HepG2 (cell line): ENCODE results near the gene RASA3. TPM values are rescaled to one million over a fixed set of nuclear protein-coding genes. Genes with fewer than 3 reads are reported as not detected.

Experiments used
- ATAC-seq: fragments of 200-7000 bp; cut with Tn5 transposase; 3 replicates; pipeline ENCODE4 v1.9.1; 2020; ENCODE audit warnings: mild to moderate bottlenecking, moderate library complexity
- BruUV-seq: library from RNA; stranded (reverse); fragments of 400-500 nt; replicated peaks from 2 replicates; lab custom pipeline; 2021; lab: Mats Ljungman, UMichigan
- CTCF ChIA-PET: fragments of 300-600 bp; formaldehyde crosslinking; extraction: SDS; loops from one replicate; lab custom pipeline; 2021; ENCODE audit warnings: low total read pairs, inconsistent platforms, low intra/inter-chr PET ratio; lab: Yijun Ruan, JAX
- POLR2A ChIA-PET: fragments of 350-600 bp; sonication (Branson Sonifier 250); formaldehyde crosslinking; loops from one replicate; lab custom pipeline; 2020; ENCODE audit warnings: antibody characterized with exemption, inconsistent platforms; lab: Yijun Ruan, JAX
- DNase-seq: peaks from one replicate; pipeline ENCODE4 v3.0.0-alpha.2; 2015; ENCODE audit warnings: low spot score
- FAIRE-seq: peaks from 3 replicates; lab custom pipeline; 2011; peaks lifted over from hg19 to GRCh38; lab: Jason Lieb, UNC
- H2AFZ ChIP-seq: one replicate; pipeline ENCODE4 v1.6.1; 2011; ENCODE audit warnings: low read length, inconsistent platforms
- H3K27ac ChIP-seq: fragments of 300-600 bp; 3 replicates; pipeline ENCODE4 v1.8.0; 2011; ENCODE audit warnings: mixed run types, mild to moderate bottlenecking, mixed read lengths, low read length, inconsistent platforms; ENCODE audit not compliant: insufficient read depth; ENCODE audit errors: extremely low read length
- H3K27me3 ChIP-seq, 2 experiments: fragments of 200-600 bp in 1 of 2; 2 replicates in 1 of 2; 3 replicates in 1 of 2; pipeline versions ENCODE4 v1.6.0 to v1.8.0; 2011; ENCODE audit warnings: low read length in 2 of 2, mild to moderate bottlenecking in 2 of 2, moderate library complexity in 2 of 2, inconsistent platforms in 1 of 2; ENCODE audit not compliant: insufficient read depth in 2 of 2, control insufficient read depth in 1 of 2
- H3K36me3 ChIP-seq, 2 experiments: fragments of 200-600 bp in 1 of 2; replicated peaks in 1 of 2; 2 replicates in 1 of 2; 3 replicates in 1 of 2; pipeline versions ENCODE4 v1.5.1 to v1.8.0; 2011; ENCODE audit warnings: low read length in 2 of 2, inconsistent platforms in 1 of 2; ENCODE audit not compliant: insufficient read depth in 2 of 2, control insufficient read depth in 1 of 2
- H3K4me1 ChIP-seq: 2 replicates; pipeline ENCODE4 v1.5.1; 2012; ENCODE audit warnings: low read length, inconsistent platforms; ENCODE audit not compliant: insufficient read depth
- H3K4me2 ChIP-seq: 2 replicates; pipeline ENCODE4 v1.6.0; 2011; ENCODE audit warnings: low read depth, low read length, inconsistent platforms
- H3K4me3 ChIP-seq, 3 experiments: fragments of 200-600 bp in 1 of 3; sonication (generic), shearing (Covaris generic) in 1 of 3; replicated peaks in 1 of 3; 2 replicates each; pipeline ENCODE4 v1.5.1; 2011 to 2016; ENCODE audit warnings: low read length in 3 of 3, inconsistent platforms in 2 of 3, low read depth in 2 of 3, mild to moderate bottlenecking in 2 of 3, control low read depth in 1 of 3, mixed read lengths in 1 of 3; ENCODE audit not compliant: insufficient read depth in 1 of 3
- H3K79me2 ChIP-seq: one replicate; pipeline ENCODE4 v1.6.1; 2011; ENCODE audit warnings: low read length, inconsistent platforms; ENCODE audit not compliant: insufficient read depth
- H3K9ac ChIP-seq: 2 replicates; pipeline ENCODE4 v1.6.0; 2011; ENCODE audit warnings: mild to moderate bottlenecking, low read depth, low read length, inconsistent platforms; ENCODE audit not compliant: insufficient read depth
- H3K9me3 ChIP-seq: 2 replicates; pipeline ENCODE4 v1.5.1; 2012; ENCODE audit warnings: mild to moderate bottlenecking, low read length
- H4K20me1 ChIP-seq: 2 replicates; pipeline ENCODE4 v1.6.0; 2011; ENCODE audit warnings: inconsistent platforms, mild to moderate bottlenecking, low read length, moderate library complexity; ENCODE audit not compliant: insufficient read depth
- GZF1 ChIP-seq: sonication (generic); formaldehyde crosslinking; IDR thresholded peaks from 2 replicates; pipeline ENCODE4 v1.5.1; 2020; ENCODE audit warnings: mild to moderate bottlenecking, missing genetic modification reagents
- SCMH1 ChIP-seq: sonication (generic); formaldehyde crosslinking; IDR thresholded peaks from 2 replicates; pipeline ENCODE4 v1.9.0; 2021; ENCODE audit warnings: missing genetic modification reagents, mild to moderate bottlenecking, borderline replicate concordance
- THYN1 ChIP-seq: sonication (generic); formaldehyde crosslinking; IDR thresholded peaks from 2 replicates; pipeline ENCODE4 v1.8.1; 2023; ENCODE audit warnings: low read depth, mild to moderate bottlenecking, moderate library complexity, missing genetic modification reagents, borderline replicate concordance
- XRCC5 ChIP-seq: fragments of 200-400 bp; formaldehyde crosslinking; optimal IDR thresholded peaks from 2 replicates; pipeline ENCODE3; 2017; ENCODE audit warnings: mild to moderate bottlenecking, low read length
- ZNF282 ChIP-seq: fragments of 450-650 bp; IDR thresholded peaks from 2 replicates; pipeline ENCODE4 v1.6.1; 2018; ENCODE audit not compliant: partially characterized antibody
- WGBS: methylation state at CpG from one replicate; pipeline ENCODE4 v1.1.6; 2017; ENCODE audit warnings: low lambda C conversion rate; 5-methylcytosine and 5-hydroxymethylcytosine counted together
- in situ Hi-C: cut with HindIII; loops from 2 replicates; pipeline ENCODE4 v1.10.0; 2017; ENCODE audit warnings: low pct_unique_long_range_greater_than_20kb; ENCODE audit not compliant: extremely low pct_ligation_motif_present
- intact Hi-C: fragments of 100-400 bp; cut with micrococcal nuclease; formaldehyde crosslinking; loops from one replicate; pipeline ENCODE4 v1.10.0; 2022; ENCODE audit not compliant: unreplicated experiment
- polyA plus RNA-seq, 8 experiments: library from polyadenylated mRNA; depleted of rRNA in 3 of 8; stranded (reverse) in 7 of 8; unstranded in 1 of 8; fragments of >200 nt; fragmentation: Illumina TruSeq in 4 of 8; extraction: Trizol in 4 of 8; gene quantifications; 2 replicates each; pipeline versions ENCODE4 v1.2.1 to v1.2.3, GENCODE V29; 2011 to 2016; ENCODE audit warnings: low read depth in 4 of 8, missing spikeins in 1 of 8, mixed read lengths in 1 of 8; ENCODE audit not compliant: insufficient read depth in 1 of 8
- total RNA-seq, 5 experiments: library from RNA; depleted of rRNA; stranded (reverse); fragments of >200 nt; fragmentation: Illumina TruSeq; extraction: Trizol; gene quantifications; 2 replicates each; pipeline ENCODE4 v1.2.3, GENCODE V29; 2016; ENCODE audit warnings: low read depth in 1 of 5
- TF ChIP-seq, protein P1 (sequence below): sonication (generic); formaldehyde crosslinking; IDR thresholded peaks from 2 replicates; pipeline ENCODE4 v1.4.0; 2020; ENCODE audit warnings: missing genetic modification reagents, borderline replicate concordance

RASA3 gene
- total and polyA plus RNA-seq, 2 of the 13 experiments (the other 11 are each of a cell fraction or from before 2014, with no cell fraction given), result 0.05 TPM; not detected in 1

DNA sequence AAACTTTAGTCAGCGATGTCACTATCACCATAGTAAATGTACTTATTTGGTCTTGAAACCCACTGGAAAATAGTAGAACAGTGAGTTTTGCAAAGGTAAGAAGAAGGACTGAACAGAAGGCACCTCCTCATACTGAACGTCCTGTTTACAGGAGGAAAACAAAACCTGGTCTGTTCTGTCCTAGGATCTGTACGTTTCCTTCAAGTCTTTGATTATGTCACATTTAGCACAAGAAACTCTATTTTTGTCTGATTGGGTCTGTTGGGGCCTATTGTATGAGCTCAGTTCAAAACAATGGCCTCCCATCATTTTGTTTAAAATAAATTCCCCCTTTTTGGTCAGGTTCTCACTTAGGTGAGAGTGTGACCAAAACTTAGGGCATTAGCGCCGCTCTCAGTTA is 35.5 kb upstream of the RASA3 start (continued):
- no peak for TF ChIP-seq XRCC5
- TF ChIP-seq ZNF282, result no peak

DNA sequence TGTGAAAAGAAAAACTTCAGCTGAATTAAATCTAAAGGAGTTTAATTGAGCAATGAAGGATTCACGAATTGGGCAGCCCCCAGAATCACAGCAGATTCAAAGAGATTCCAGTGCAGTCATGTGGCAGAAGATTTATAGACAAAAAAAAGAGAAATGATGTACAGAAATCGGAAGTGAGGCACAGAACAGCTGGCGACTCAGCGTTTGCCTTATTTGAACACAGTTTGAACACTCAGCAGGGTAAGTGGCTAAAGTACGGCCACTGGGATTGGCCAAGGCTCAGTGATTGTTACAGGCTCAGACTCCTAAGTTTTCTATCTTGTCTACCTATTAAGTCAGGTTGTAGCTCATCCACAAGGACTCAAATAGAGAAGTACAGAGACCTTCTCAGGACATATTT is 35.0 kb upstream of the RASA3 start:
- H3K27me3 ChIP-seq, result peaks cover 5 to 41% of the 10 kb centered on the region in 2 experiments; a peak in 4 of 5 replicates
- no peak for ATAC-seq

More for the DNA sequence above, 35.0 kb upstream of the RASA3 start:
- no peak overlapping the region for H3K4me2 ChIP-seq
- intact Hi-C loops, result no loop called here
- no peak for FAIRE-seq
- no peaks in the 10 kb centered on the region; the same call in 1 of the 2 replicates for H3K9me3 ChIP-seq
- H3K79me2 ChIP-seq, result no peaks in the 10 kb centered on the region
- WGBS, result 9% methylated on average over 5 of the region's 5 CpGs
- in situ Hi-C loops, result no loop called here
- no peak overlapping the region for H3K27ac ChIP-seq
- no peak for DNase-seq
- BruUV-seq, result no TSS peak
- peaks cover 6% of the 10 kb centered on the region for H3K4me1 ChIP-seq
- H4K20me1 ChIP-seq, result no peaks in the 10 kb centered on the region
- H3K9ac ChIP-seq, result no peak overlapping the region
- ChIA-PET POLR2A (no interaction called here), CTCF (no interaction called here)
- H2AFZ ChIP-seq, result no peak overlapping the region
- H3K36me3 ChIP-seq, result no peaks in the 10 kb centered on the region
- H3K4me3 ChIP-seq, result no peak overlapping the region
- TF ChIP-seq GZF1 (CRISPR knock-in tag), result no peak
- no peak for TF ChIP-seq SCMH1 (CRISPR knock-in tag)
- TF ChIP-seq, protein P1, sequence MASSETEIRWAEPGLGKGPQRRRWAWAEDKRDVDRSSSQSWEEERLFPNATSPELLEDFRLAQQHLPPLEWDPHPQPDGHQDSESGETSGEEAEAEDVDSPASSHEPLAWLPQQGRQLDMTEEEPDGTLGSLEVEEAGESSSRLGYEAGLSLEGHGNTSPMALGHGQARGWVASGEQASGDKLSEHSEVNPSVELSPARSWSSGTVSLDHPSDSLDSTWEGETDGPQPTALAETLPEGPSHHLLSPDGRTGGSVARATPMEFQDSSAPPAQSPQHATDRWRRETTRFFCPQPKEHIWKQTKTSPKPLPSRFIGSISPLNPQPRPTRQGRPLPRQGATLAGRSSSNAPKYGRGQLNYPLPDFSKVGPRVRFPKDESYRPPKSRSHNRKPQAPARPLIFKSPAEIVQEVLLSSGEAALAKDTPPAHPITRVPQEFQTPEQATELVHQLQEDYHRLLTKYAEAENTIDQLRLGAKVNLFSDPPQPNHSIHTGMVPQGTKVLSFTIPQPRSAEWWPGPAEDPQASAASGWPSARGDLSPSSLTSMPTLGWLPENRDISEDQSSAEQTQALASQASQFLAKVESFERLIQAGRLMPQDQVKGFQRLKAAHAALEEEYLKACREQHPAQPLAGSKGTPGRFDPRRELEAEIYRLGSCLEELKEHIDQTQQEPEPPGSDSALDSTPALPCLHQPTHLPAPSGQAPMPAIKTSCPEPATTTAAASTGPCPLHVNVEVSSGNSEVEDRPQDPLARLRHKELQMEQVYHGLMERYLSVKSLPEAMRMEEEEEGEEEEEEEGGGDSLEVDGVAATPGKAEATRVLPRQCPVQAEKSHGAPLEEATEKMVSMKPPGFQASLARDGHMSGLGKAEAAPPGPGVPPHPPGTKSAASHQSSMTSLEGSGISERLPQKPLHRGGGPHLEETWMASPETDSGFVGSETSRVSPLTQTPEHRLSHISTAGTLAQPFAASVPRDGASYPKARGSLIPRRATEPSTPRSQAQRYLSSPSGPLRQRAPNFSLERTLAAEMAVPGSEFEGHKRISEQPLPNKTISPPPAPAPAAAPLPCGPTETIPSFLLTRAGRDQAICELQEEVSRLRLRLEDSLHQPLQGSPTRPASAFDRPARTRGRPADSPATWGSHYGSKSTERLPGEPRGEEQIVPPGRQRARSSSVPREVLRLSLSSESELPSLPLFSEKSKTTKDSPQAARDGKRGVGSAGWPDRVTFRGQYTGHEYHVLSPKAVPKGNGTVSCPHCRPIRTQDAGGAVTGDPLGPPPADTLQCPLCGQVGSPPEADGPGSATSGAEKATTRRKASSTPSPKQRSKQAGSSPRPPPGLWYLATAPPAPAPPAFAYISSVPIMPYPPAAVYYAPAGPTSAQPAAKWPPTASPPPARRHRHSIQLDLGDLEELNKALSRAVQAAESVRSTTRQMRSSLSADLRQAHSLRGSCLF, result no peak
- TF ChIP-seq THYN1 (CRISPR knock-in tag), result no peak
